Measurements from ENCODE around the gene ASB16.

DNA sequence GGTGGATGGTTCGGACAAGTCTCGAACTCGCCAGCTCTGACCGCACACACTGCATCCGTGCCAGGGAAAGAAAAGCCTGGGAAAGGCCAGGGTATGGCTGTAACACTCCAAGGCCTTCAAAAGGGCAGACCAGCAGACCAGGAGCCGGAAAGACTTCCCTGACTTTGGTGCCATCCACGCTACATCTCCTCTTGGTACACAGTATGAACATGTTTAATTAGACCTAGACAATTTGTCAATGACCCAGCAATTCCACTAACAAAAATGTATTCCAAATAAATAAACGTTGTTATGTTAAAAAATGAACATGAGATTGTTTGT, 46.4 kb upstream of the ASB16 start:
- TF ChIP-seq, protein P1, sequence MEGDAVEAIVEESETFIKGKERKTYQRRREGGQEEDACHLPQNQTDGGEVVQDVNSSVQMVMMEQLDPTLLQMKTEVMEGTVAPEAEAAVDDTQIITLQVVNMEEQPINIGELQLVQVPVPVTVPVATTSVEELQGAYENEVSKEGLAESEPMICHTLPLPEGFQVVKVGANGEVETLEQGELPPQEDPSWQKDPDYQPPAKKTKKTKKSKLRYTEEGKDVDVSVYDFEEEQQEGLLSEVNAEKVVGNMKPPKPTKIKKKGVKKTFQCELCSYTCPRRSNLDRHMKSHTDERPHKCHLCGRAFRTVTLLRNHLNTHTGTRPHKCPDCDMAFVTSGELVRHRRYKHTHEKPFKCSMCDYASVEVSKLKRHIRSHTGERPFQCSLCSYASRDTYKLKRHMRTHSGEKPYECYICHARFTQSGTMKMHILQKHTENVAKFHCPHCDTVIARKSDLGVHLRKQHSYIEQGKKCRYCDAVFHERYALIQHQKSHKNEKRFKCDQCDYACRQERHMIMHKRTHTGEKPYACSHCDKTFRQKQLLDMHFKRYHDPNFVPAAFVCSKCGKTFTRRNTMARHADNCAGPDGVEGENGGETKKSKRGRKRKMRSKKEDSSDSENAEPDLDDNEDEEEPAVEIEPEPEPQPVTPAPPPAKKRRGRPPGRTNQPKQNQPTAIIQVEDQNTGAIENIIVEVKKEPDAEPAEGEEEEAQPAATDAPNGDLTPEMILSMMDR (IDR thresholded peaks at IDR 0.05): no peak
- no peak for TF ChIP-seq POLR2A (IDR thresholded peaks at IDR 0.05)

Measured in Peyer's patch (tissue), 4 donors.